ENCODE results near the gene IVNS1ABP. TPM values are rescaled to one million over a fixed set of nuclear protein-coding genes. Genes with fewer than 3 reads are reported as not detected.

IVNS1ABP gene
- total and polyA plus RNA-seq, 9 donors: 31.2 to 73.9 (median 54.2) TPM

DNA sequence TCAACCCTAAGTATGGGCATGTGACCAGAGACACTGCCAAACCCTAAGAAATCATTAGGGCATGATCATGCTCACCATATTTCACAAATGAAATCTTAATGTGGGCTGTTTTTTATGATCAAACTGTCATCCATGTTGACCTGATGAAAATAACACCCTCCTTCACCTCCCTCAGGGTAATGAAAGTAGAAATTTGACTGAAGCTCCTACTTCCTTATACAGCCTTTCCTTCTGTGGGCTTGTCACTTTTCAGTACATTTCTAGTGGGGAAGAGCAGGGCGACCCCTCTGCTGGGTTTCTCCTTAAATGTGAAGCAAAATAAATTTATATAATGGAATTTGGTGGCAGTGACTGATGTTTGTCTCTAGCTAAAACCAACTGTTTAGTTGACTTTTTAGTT is 25.9 kb downstream of the IVNS1ABP start:
- no peaks in the 10 kb centered on the region for H3K27me3 ChIP-seq
- TF ChIP-seq, protein P1, sequence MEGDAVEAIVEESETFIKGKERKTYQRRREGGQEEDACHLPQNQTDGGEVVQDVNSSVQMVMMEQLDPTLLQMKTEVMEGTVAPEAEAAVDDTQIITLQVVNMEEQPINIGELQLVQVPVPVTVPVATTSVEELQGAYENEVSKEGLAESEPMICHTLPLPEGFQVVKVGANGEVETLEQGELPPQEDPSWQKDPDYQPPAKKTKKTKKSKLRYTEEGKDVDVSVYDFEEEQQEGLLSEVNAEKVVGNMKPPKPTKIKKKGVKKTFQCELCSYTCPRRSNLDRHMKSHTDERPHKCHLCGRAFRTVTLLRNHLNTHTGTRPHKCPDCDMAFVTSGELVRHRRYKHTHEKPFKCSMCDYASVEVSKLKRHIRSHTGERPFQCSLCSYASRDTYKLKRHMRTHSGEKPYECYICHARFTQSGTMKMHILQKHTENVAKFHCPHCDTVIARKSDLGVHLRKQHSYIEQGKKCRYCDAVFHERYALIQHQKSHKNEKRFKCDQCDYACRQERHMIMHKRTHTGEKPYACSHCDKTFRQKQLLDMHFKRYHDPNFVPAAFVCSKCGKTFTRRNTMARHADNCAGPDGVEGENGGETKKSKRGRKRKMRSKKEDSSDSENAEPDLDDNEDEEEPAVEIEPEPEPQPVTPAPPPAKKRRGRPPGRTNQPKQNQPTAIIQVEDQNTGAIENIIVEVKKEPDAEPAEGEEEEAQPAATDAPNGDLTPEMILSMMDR (IDR thresholded peaks at IDR 0.05): no peak
- TF ChIP-seq EP300 (IDR thresholded peaks at IDR 0.05) (no peak), POLR2A (IDR thresholded peaks at IDR 0.05) (no peak)
- no peaks in the 10 kb centered on the region for H3K36me3 ChIP-seq
- H3K27ac ChIP-seq: no peak overlapping the region
- WGBS, 3 donors: 81 to 92% (median 91%) methylated on average over 1 of the region's 1 CpG
- intact Hi-C loops (cut with DNase I): no loop called here
- no peak for DNase-seq
- no peaks in the 10 kb centered on the region for H3K4me1 ChIP-seq (ENCODE audit: insufficient read depth)
- H3K4me3 ChIP-seq: no peak overlapping the region
- H3K9me3 ChIP-seq: no peaks in the 10 kb centered on the region

DNA sequence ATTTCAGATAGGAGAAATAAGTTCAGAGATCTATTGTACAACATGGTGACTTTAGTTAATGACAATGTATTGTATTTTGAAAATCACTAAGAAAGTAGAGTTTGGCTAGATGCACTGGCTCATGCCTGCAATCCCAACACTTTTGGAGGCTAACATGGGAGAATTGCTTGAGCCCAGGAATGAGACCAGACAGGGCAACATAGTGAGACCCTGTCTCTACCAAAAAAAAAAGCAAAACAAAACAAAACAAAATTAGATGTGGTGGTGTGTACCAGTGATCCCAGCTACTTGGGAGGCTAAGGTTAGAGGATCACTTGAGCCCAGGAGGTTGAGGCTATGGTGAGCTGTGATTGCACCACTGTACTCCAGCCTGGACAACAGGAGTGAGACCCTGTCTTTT is 27.2 kb downstream of the IVNS1ABP start:
- H3K36me3 ChIP-seq: no peaks in the 10 kb centered on the region
- intact Hi-C loops (cut with DNase I): no loop called here
- H3K4me3 ChIP-seq: no peak overlapping the region
- H3K4me1 ChIP-seq (ENCODE audit: insufficient read depth): no peaks in the 10 kb centered on the region
- H3K27ac ChIP-seq: no peak overlapping the region
- no peak for DNase-seq
- H3K27me3 ChIP-seq: no peaks in the 10 kb centered on the region
- no peaks in the 10 kb centered on the region for H3K9me3 ChIP-seq
- TF ChIP-seq POLR2A (IDR thresholded peaks at IDR 0.05): no peak
- TF ChIP-seq, protein P1 (IDR thresholded peaks at IDR 0.05): no peak
- no peak for TF ChIP-seq EP300 (IDR thresholded peaks at IDR 0.05)

DNA sequence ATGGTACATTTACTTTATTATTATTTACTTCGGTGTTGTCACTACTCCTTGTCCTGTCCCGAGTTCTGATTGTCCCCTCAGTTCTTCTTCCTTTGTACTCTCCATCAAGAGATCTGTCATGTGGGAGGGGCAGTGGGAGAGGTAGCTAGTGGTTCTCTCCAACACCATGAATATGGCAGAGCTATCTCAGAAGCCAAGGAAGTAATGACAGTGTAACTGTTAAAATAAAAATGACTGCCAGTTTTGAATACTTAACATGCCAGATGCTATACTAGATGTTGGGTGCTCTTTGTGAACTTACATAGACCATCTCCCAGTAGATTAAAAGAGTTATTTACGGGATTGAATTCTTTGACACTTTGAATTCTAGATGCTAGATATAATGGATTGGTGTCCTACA is 28.6 kb downstream of the IVNS1ABP start:
- intact Hi-C loops (cut with DNase I): no loop called here
- Histone ChIP-seq H3K4me3 (no peak overlapping the region), H3K27me3 (no peaks in the 10 kb centered on the region), H3K9me3 (no peaks in the 10 kb centered on the region), H3K36me3 (no peaks in the 10 kb centered on the region), H3K4me1 (ENCODE audit: insufficient read depth) (no peaks in the 10 kb centered on the region), H3K27ac (no peak overlapping the region)
- 84 to 89% (median 89%) methylated on average over 3 of the region's 3 CpGs for WGBS, 3 donors
- no peak for DNase-seq
- TF ChIP-seq, protein P1 (IDR thresholded peaks at IDR 0.05): no peak
- TF ChIP-seq EP300 (IDR thresholded peaks at IDR 0.05) (no peak), POLR2A (IDR thresholded peaks at IDR 0.05) (no peak)

DNA sequence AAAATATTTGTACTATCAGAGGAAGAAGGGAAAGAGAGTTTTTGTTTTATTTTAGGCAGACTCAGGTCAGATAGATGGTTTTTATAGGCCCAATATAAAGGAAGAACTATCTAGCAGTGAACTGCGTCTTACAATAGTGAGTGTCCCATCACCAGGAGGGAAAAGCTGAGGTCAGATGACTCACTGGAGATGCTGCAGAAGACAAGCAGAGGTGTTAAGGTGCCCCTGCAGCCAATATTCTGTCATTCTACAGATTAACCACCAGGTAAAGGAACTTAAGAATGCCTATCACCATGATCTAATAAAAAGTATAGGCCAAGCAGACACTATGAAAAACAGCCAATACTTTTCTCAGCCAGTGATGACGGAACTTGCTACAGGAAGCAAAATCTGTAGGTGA is 29.6 kb downstream of the IVNS1ABP start:
- no peaks in the 10 kb centered on the region for H3K27me3 ChIP-seq
- no peaks in the 10 kb centered on the region for H3K36me3 ChIP-seq
- no peak for DNase-seq
- no peak overlapping the region for H3K27ac ChIP-seq
- WGBS, 3 donors: 84 to 92% (median 84%) methylated on average over 2 of the region's 2 CpGs
- no peak overlapping the region for H3K4me3 ChIP-seq
- no peak for TF ChIP-seq POLR2A (IDR thresholded peaks at IDR 0.05)
- no peak for TF ChIP-seq EP300 (IDR thresholded peaks at IDR 0.05)
- TF ChIP-seq, protein P1 (IDR thresholded peaks at IDR 0.05): no peak
- intact Hi-C loops (cut with DNase I): no loop called here
- H3K9me3 ChIP-seq: no peaks in the 10 kb centered on the region
- no peaks in the 10 kb centered on the region for H3K4me1 ChIP-seq (ENCODE audit: insufficient read depth)
